MCF 10A (cell line): ENCODE measurements around the gene KITLG. TPM values are rescaled to one million over a fixed set of nuclear protein-coding genes. Genes with fewer than 3 reads are reported as not detected.
"Not testable (repeated sequence)": the region's sequence is repeated elsewhere in the genome, so short reads cannot be mapped to it uniquely, and the experiment has no call there.

Experiments
- BruUV-seq: library from RNA; stranded (reverse); fragments of 400-500 nt; replicated peaks from 2 replicates; lab custom pipeline; 2021; lab: Mats Ljungman, UMichigan
- CTCF ChIA-PET: fragments of 300-600 bp; sonication (Branson Sonifier 250); formaldehyde crosslinking; extraction: SDS; loops from one replicate; lab custom pipeline; 2021; ENCODE audit warnings: antibody characterized with exemption, inconsistent platforms; lab: Yijun Ruan, JAX
- POLR2A ChIA-PET: fragments of 300-600, 350-650 bp; sonication (Branson Sonifier 250); formaldehyde crosslinking; extraction: SDS; loops from one replicate; lab custom pipeline; 2020; ENCODE audit warnings: antibody characterized with exemption, inconsistent platforms; lab: Yijun Ruan, JAX
- DNase-seq: peaks from one replicate; pipeline ENCODE4 v3.0.0-alpha.2; 2018; ENCODE audit not compliant: unreplicated experiment
- H3K27ac Mint-ChIP-seq: one replicate; pipeline ENCODE4 v1.8.0; 2022; ENCODE audit warnings: mild to moderate bottlenecking, low read depth, mixed read lengths; ENCODE audit not compliant: unreplicated experiment
- H3K27me3 Mint-ChIP-seq: one replicate; pipeline ENCODE4 v1.8.0; 2022; ENCODE audit warnings: mixed read lengths; ENCODE audit not compliant: insufficient read depth, unreplicated experiment
- H3K36me3 Mint-ChIP-seq: one replicate; pipeline ENCODE4 v1.8.0; 2022; ENCODE audit warnings: mild to moderate bottlenecking, moderate library complexity, mixed read lengths; ENCODE audit not compliant: insufficient read depth, unreplicated experiment
- H3K4me1 Mint-ChIP-seq: one replicate; pipeline ENCODE4 v1.8.0; 2022; ENCODE audit warnings: mixed read lengths; ENCODE audit not compliant: insufficient read depth, unreplicated experiment
- H3K4me3 Mint-ChIP-seq: one replicate; pipeline ENCODE4 v1.8.0; 2022; ENCODE audit warnings: mild to moderate bottlenecking, moderate library complexity, mixed read lengths; ENCODE audit not compliant: unreplicated experiment
- H3K9me3 Mint-ChIP-seq: one replicate; pipeline ENCODE4 v1.8.0; 2022; ENCODE audit warnings: mixed read lengths; ENCODE audit not compliant: unreplicated experiment
- CTCF ChIP-seq: fragments of 200-600 bp; IDR thresholded peaks from one replicate; pipeline ENCODE4 v1.8.0; 2022; ENCODE audit warnings: antibody characterized with exemption, mild to moderate bottlenecking; ENCODE audit not compliant: unreplicated experiment
- intact Hi-C: fragments of 100-400 bp; cut with micrococcal nuclease; formaldehyde crosslinking; loops from 2 replicates; pipeline ENCODE4 v1.14.1; 2022
- total RNA-seq: library from RNA; stranded (reverse); gene quantifications from 2 replicates; pipeline ENCODE4 v1.2.3, GENCODE V29; 2022

Gene KITLG
- total RNA-seq, 1 experiment from 2014 or later, result 4.8 TPM

DNA sequence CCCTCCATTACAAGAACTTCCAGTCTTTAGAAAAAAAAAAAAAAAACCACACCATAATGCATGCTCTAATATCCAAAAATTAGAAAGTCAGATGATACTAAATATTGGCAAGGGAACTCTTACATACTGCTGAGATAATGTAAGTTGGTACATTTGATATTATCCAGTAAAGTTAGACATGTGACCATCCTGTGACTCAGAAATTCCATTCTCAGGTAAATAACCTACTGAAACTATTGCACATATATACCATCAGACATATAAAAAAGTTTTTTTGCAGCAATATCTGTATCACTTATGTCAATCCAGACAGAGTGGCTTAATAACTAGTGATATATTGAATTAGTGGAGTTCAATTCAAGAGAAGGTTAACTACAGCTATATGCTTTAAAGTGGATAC lies 63.5 kb downstream of the KITLG start:
- H3K4me3 Mint-ChIP-seq, result no peak overlapping the region
- peaks cover 10% of the 10 kb centered on the region for H3K4me1 Mint-ChIP-seq
- no peaks in the 10 kb centered on the region for H3K27me3 Mint-ChIP-seq
- H3K27ac Mint-ChIP-seq, result no peak overlapping the region
- peaks cover 7% of the 10 kb centered on the region for H3K36me3 Mint-ChIP-seq
- ChIA-PET CTCF (interaction anchor here (0.7 to 1.0 kb wide), 2 partner anchors 10 to 63 kb away, joined by 4 read pairs; partner anchors contain the start of gene KITLG), POLR2A (no interaction called here)
- H3K9me3 Mint-ChIP-seq, result no peaks in the 10 kb centered on the region
- DNase-seq, result peak; percentile 30
- BruUV-seq, result no TSS peak
- intact Hi-C loops, result no loop called here
- TF ChIP-seq CTCF, result no peak

- Mint-ChIP-seq H3K9me3 (no peaks in the 10 kb centered on the region), H3K4me1 (no peaks in the 10 kb centered on the region), H3K4me3 (no peak overlapping the region), H3K36me3 (peaks cover 4% of the 10 kb centered on the region), H3K27ac (no peak overlapping the region), H3K27me3 (no peaks in the 10 kb centered on the region)
- no peak for TF ChIP-seq CTCF
- POLR2A ChIA-PET, result no interaction called here
- BruUV-seq, result no TSS peak
- no peak for DNase-seq
- CTCF ChIA-PET, result no interaction called here
- intact Hi-C loops, result no loop called here
Measured at GRCh38 chr12:88510843-88511242, 69.4 kb downstream of the KITLG start.

GRCh38 chr12:88509851-88510250 lies 70.4 kb downstream of the KITLG start:
- TF ChIP-seq CTCF, result no peak
- no peaks in the 10 kb centered on the region for H3K27me3 Mint-ChIP-seq
- ChIA-PET CTCF (no interaction called here), POLR2A (interaction anchor here (1.5 kb wide), 1 partner anchor 9 kb away, joined by 4 read pairs; no protein-coding TSS in a partner anchor)
- no TSS peak for BruUV-seq
- no peaks in the 10 kb centered on the region for H3K4me1 Mint-ChIP-seq
- intact Hi-C loops, result no loop called here
- no peak for DNase-seq
- no peak overlapping the region for H3K27ac Mint-ChIP-seq
- peaks cover 13% of the 10 kb centered on the region for H3K36me3 Mint-ChIP-seq
- H3K9me3 Mint-ChIP-seq, result no peaks in the 10 kb centered on the region
- H3K4me3 Mint-ChIP-seq, result no peak overlapping the region

DNA sequence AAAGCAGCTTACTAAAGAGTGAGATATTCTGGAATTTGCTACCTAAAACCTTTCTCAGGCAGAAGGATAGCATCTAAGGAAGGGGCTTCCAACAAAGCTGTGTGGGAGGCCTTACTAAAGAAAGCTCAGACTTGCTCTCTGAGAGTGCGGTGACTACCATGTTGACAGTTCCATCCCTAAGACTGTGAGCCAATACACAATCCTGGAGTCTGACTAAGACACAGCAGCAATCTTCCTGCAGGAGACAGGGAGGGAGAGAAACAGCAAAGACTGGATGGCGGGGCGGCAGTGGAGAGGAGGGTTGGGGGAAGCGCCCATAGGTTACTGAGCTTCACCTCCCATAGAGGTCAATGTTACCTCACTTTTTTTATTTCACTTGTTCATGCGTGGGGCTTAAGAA lies 70.9 kb downstream of the KITLG start:
- intact Hi-C loops, result no loop called here
- no peak overlapping the region for H3K27ac Mint-ChIP-seq

DNA sequence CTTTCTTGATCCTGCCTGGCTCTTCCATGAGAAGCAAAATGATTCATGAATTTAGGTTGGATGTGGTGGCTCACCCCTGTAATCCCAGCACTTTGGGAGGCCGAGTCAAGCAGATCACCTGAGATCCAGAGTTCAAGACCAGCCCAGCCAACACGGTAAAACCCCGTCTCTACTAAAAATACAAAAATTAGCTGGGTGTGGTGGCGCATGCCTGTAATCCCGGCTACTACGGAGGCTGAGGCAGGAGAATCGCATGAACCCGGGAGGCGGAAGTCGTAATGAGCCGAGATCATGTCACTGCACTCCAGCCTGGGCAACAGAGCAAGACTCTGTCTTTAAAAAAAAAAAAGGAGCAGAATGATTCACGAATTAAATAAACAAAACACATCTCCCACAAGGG lies 72.4 kb downstream of the KITLG start:
- H3K9me3 Mint-ChIP-seq, CTCF ChIA-PET, intact Hi-C loops, H3K27ac Mint-ChIP-seq, BruUV-seq, DNase-seq, H3K4me3 Mint-ChIP-seq, H3K4me1 Mint-ChIP-seq, H3K27me3 Mint-ChIP-seq: not testable (repeated sequence)
- peaks cover 17% of the 10 kb centered on the region for H3K36me3 Mint-ChIP-seq
- POLR2A ChIA-PET, result interaction anchor here (0.8 kb wide), 1 partner anchor 21 kb away, joined by 3 read pairs; no protein-coding TSS in a partner anchor

More for the DNA sequence above, 70.9 kb downstream of the KITLG start:
- H3K27me3 Mint-ChIP-seq, result no peaks in the 10 kb centered on the region
- H3K9me3 Mint-ChIP-seq, result no peaks in the 10 kb centered on the region
- no peak for DNase-seq
- peaks cover 13% of the 10 kb centered on the region for H3K36me3 Mint-ChIP-seq
- POLR2A ChIA-PET, result interaction anchor here (0.8 to 1.5 kb wide), 2 partner anchors 10 to 80 kb away, joined by 3 to 4 read pairs; no protein-coding TSS in a partner anchor
- BruUV-seq, result no TSS peak
- H3K4me3 Mint-ChIP-seq, result no peak overlapping the region
- H3K4me1 Mint-ChIP-seq, result no peaks in the 10 kb centered on the region
- CTCF ChIA-PET, result no interaction called here
- no peak for TF ChIP-seq CTCF
